Mammary epithelial cell (primary cell): ENCODE results near the gene PDE3B.

ENCODE experiments used
- CTCF ChIP-seq, 2 donors: IDR thresholded peaks in 1 of 2; conservative IDR thresholded peaks in 1 of 2; 2 replicates each; pipeline ENCODE4 v1.5.1; 2011 to 2012; ENCODE audit warnings: inconsistent platforms in 2 of 2, low read length in 2 of 2, mild to moderate bottlenecking in 2 of 2, control low read depth in 1 of 2, low read depth in 1 of 2; ENCODE audit not compliant: insufficient read depth in 1 of 2; ENCODE audit errors: extremely low read depth in 1 of 2
- EZH2 ChIP-seq: IDR thresholded peaks from 2 replicates; pipeline ENCODE4 v1.6.1; 2012; ENCODE audit warnings: low read length, inconsistent platforms, borderline replicate concordance

GRCh38 chr11:14741195-14741594, 97.6 kb downstream of the PDE3B start:
- TF ChIP-seq EZH2 (no peak), CTCF (conservative IDR thresholded peaks at IDR 0.05 in 1 of 2, IDR thresholded peaks at IDR 0.05 in 1 of 2; ENCODE audit: extremely low read depth in 1 of 2, insufficient read depth in 1 of 2, low read depth in 1 of 2, low read length in 2 of 2) (no peak)
